HepG2 (cell line): ENCODE data around the gene PRDX3. TPM values are rescaled to one million over a fixed set of nuclear protein-coding genes. Genes with fewer than 3 reads are reported as not detected.

Experiments used
- ATAC-seq: fragments of 200-7000 bp; cut with Tn5 transposase; 3 replicates; pipeline ENCODE4 v1.9.1; 2020; ENCODE audit warnings: mild to moderate bottlenecking, moderate library complexity
- BruUV-seq: library from RNA; stranded (reverse); fragments of 400-500 nt; replicated peaks from 2 replicates; lab custom pipeline; 2021; lab: Mats Ljungman, UMichigan
- CTCF ChIA-PET: fragments of 300-600 bp; formaldehyde crosslinking; extraction: SDS; loops from one replicate; lab custom pipeline; 2021; ENCODE audit warnings: low total read pairs, inconsistent platforms, low intra/inter-chr PET ratio; lab: Yijun Ruan, JAX
- POLR2A ChIA-PET: fragments of 350-600 bp; sonication (Branson Sonifier 250); formaldehyde crosslinking; loops from one replicate; lab custom pipeline; 2020; ENCODE audit warnings: antibody characterized with exemption, inconsistent platforms; lab: Yijun Ruan, JAX
- DNase-seq: peaks from one replicate; pipeline ENCODE4 v3.0.0-alpha.2; 2015; ENCODE audit warnings: low spot score
- FAIRE-seq: peaks from 3 replicates; lab custom pipeline; 2011; peaks lifted over from hg19 to GRCh38; lab: Jason Lieb, UNC
- H2AFZ ChIP-seq: one replicate; pipeline ENCODE4 v1.6.1; 2011; ENCODE audit warnings: low read length, inconsistent platforms
- H3K27ac ChIP-seq: fragments of 300-600 bp; 3 replicates; pipeline ENCODE4 v1.8.0; 2011; ENCODE audit warnings: mixed run types, mild to moderate bottlenecking, mixed read lengths, low read length, inconsistent platforms; ENCODE audit not compliant: insufficient read depth; ENCODE audit errors: extremely low read length
- H3K27me3 ChIP-seq, 2 experiments: fragments of 200-600 bp in 1 of 2; 2 replicates in 1 of 2; 3 replicates in 1 of 2; pipeline versions ENCODE4 v1.6.0 to v1.8.0; 2011; ENCODE audit warnings: low read length in 2 of 2, mild to moderate bottlenecking in 2 of 2, moderate library complexity in 2 of 2, inconsistent platforms in 1 of 2; ENCODE audit not compliant: insufficient read depth in 2 of 2, control insufficient read depth in 1 of 2
- H3K36me3 ChIP-seq, 2 experiments: fragments of 200-600 bp in 1 of 2; replicated peaks in 1 of 2; 2 replicates in 1 of 2; 3 replicates in 1 of 2; pipeline versions ENCODE4 v1.5.1 to v1.8.0; 2011; ENCODE audit warnings: low read length in 2 of 2, inconsistent platforms in 1 of 2; ENCODE audit not compliant: insufficient read depth in 2 of 2, control insufficient read depth in 1 of 2
- H3K4me1 ChIP-seq: 2 replicates; pipeline ENCODE4 v1.5.1; 2012; ENCODE audit warnings: low read length, inconsistent platforms; ENCODE audit not compliant: insufficient read depth
- H3K4me2 ChIP-seq: 2 replicates; pipeline ENCODE4 v1.6.0; 2011; ENCODE audit warnings: low read depth, low read length, inconsistent platforms
- H3K4me3 ChIP-seq, 3 experiments: fragments of 200-600 bp in 1 of 3; sonication (generic), shearing (Covaris generic) in 1 of 3; replicated peaks in 1 of 3; 2 replicates each; pipeline ENCODE4 v1.5.1; 2011 to 2016; ENCODE audit warnings: low read length in 3 of 3, inconsistent platforms in 2 of 3, low read depth in 2 of 3, mild to moderate bottlenecking in 2 of 3, control low read depth in 1 of 3, mixed read lengths in 1 of 3; ENCODE audit not compliant: insufficient read depth in 1 of 3
- H3K79me2 ChIP-seq: one replicate; pipeline ENCODE4 v1.6.1; 2011; ENCODE audit warnings: low read length, inconsistent platforms; ENCODE audit not compliant: insufficient read depth
- H3K9ac ChIP-seq: 2 replicates; pipeline ENCODE4 v1.6.0; 2011; ENCODE audit warnings: mild to moderate bottlenecking, low read depth, low read length, inconsistent platforms; ENCODE audit not compliant: insufficient read depth
- H3K9me3 ChIP-seq: 2 replicates; pipeline ENCODE4 v1.5.1; 2012; ENCODE audit warnings: mild to moderate bottlenecking, low read length
- H4K20me1 ChIP-seq: 2 replicates; pipeline ENCODE4 v1.6.0; 2011; ENCODE audit warnings: inconsistent platforms, mild to moderate bottlenecking, low read length, moderate library complexity; ENCODE audit not compliant: insufficient read depth
- BORCS8-MEF2B ChIP-seq: sonication (generic); formaldehyde crosslinking; IDR thresholded peaks from 2 replicates; pipeline ENCODE4 v1.8.0; 2022; ENCODE audit warnings: mild to moderate bottlenecking, missing genetic modification reagents
- CREM ChIP-seq, 2 experiments: sonication (generic) in 1 of 2; formaldehyde crosslinking in 1 of 2; IDR thresholded peaks; 2 replicates each; pipeline versions ENCODE4 v1.4.0 to v1.6.1; 2016 to 2020; ENCODE audit warnings: antibody characterized with exemption in 1 of 2, mild to moderate bottlenecking in 1 of 2, missing genetic modification reagents in 1 of 2
- ELF1 ChIP-seq: sonication (generic); formaldehyde crosslinking; IDR thresholded peaks from 2 replicates; pipeline ENCODE4 v1.4.0; 2020; ENCODE audit warnings: missing genetic modification reagents
- ELF3 ChIP-seq: IDR thresholded peaks from 2 replicates; pipeline ENCODE4 v1.6.1; 2016; ENCODE audit warnings: missing genetic modification reagents, missing compliant biosample characterization
- ISL2 ChIP-seq: sonication (generic); formaldehyde crosslinking; IDR thresholded peaks from 2 replicates; pipeline ENCODE4 v1.5.0; 2020; ENCODE audit warnings: missing genetic modification reagents
- KDM3A ChIP-seq: IDR thresholded peaks from 2 replicates; pipeline ENCODE4 v1.6.1; 2018; ENCODE audit warnings: low read depth, missing compliant biosample characterization
- RFX5 ChIP-seq: IDR thresholded peaks from 2 replicates; pipeline ENCODE4 v1.6.1; 2011; ENCODE audit warnings: low read depth, low read length, improper control_type of control experiment
- SALL1 ChIP-seq: sonication (generic); formaldehyde crosslinking; IDR thresholded peaks from 2 replicates; pipeline ENCODE4 v1.8.0; 2022; ENCODE audit warnings: mild to moderate bottlenecking, missing genetic modification reagents
- SIX4 ChIP-seq: sonication (generic); formaldehyde crosslinking; IDR thresholded peaks from 2 replicates; pipeline ENCODE4 v1.4.0; 2020; ENCODE audit warnings: missing genetic modification reagents
- SOX13 ChIP-seq, 3 experiments: fragments of 450-650 bp in 1 of 3; sonication (generic) in 1 of 3; formaldehyde crosslinking in 1 of 3; IDR thresholded peaks in 2 of 3; conservative IDR thresholded peaks in 1 of 3; 2 replicates each; pipeline versions ENCODE4 v1.5.0 to v1.6.1; 2016 to 2020; ENCODE audit warnings: antibody characterized with exemption in 1 of 3, mild to moderate bottlenecking in 1 of 3, missing compliant biosample characterization in 1 of 3, missing genetic modification reagents in 1 of 3, moderate library complexity in 1 of 3
- ZFP90 ChIP-seq: sonication (generic); formaldehyde crosslinking; IDR thresholded peaks from 2 replicates; pipeline ENCODE4 v1.8.0; 2022; ENCODE audit warnings: missing genetic modification reagents, mild to moderate bottlenecking, inconsistent platforms, borderline replicate concordance
- ZNF775 ChIP-seq: sonication (generic); formaldehyde crosslinking; IDR thresholded peaks from 2 replicates; pipeline ENCODE4 v1.4.0; 2020; ENCODE audit warnings: missing genetic modification reagents, mild to moderate bottlenecking, moderate library complexity, borderline replicate concordance
- ZNF841 ChIP-seq: sonication (generic); formaldehyde crosslinking; IDR thresholded peaks from 2 replicates; pipeline ENCODE4 v1.8.1; 2023; ENCODE audit warnings: missing genetic modification reagents, borderline replicate concordance
- WGBS: methylation state at CpG from one replicate; pipeline ENCODE4 v1.1.6; 2017; ENCODE audit warnings: low lambda C conversion rate; 5-methylcytosine and 5-hydroxymethylcytosine counted together
- in situ Hi-C: cut with HindIII; loops from 2 replicates; pipeline ENCODE4 v1.10.0; 2017; ENCODE audit warnings: low pct_unique_long_range_greater_than_20kb; ENCODE audit not compliant: extremely low pct_ligation_motif_present
- intact Hi-C: fragments of 100-400 bp; cut with micrococcal nuclease; formaldehyde crosslinking; loops from one replicate; pipeline ENCODE4 v1.10.0; 2022; ENCODE audit not compliant: unreplicated experiment
- polyA plus RNA-seq, 8 experiments: library from polyadenylated mRNA; depleted of rRNA in 3 of 8; stranded (reverse) in 7 of 8; unstranded in 1 of 8; fragments of >200 nt; fragmentation: Illumina TruSeq in 4 of 8; extraction: Trizol in 4 of 8; gene quantifications; 2 replicates each; pipeline versions ENCODE4 v1.2.1 to v1.2.3, GENCODE V29; 2011 to 2016; ENCODE audit warnings: low read depth in 4 of 8, missing spikeins in 1 of 8, mixed read lengths in 1 of 8; ENCODE audit not compliant: insufficient read depth in 1 of 8
- total RNA-seq, 5 experiments: library from RNA; depleted of rRNA; stranded (reverse); fragments of >200 nt; fragmentation: Illumina TruSeq; extraction: Trizol; gene quantifications; 2 replicates each; pipeline ENCODE4 v1.2.3, GENCODE V29; 2016; ENCODE audit warnings: low read depth in 1 of 5
- TF ChIP-seq, protein P1 (sequence below): sonication (generic); formaldehyde crosslinking; IDR thresholded peaks from 2 replicates; pipeline ENCODE4 v1.9.0; 2021; ENCODE audit warnings: missing genetic modification reagents, borderline replicate concordance
- TF ChIP-seq, protein P2 (sequence below): sonication (generic); formaldehyde crosslinking; IDR thresholded peaks from 2 replicates; pipeline ENCODE4 v1.5.0; 2020; ENCODE audit warnings: missing genetic modification reagents, mild to moderate bottlenecking, borderline replicate concordance
- TF ChIP-seq, protein P3 (sequence below): sonication (generic); formaldehyde crosslinking; conservative IDR thresholded peaks from 2 replicates; pipeline ENCODE4 v1.4.0; 2020; ENCODE audit warnings: mild to moderate bottlenecking, missing genetic modification reagents, moderate library complexity
- TF ChIP-seq, protein P4 (sequence below): IDR thresholded peaks from 2 replicates; pipeline ENCODE4 v1.6.1; 2016; ENCODE audit warnings: low read depth

Gene PRDX3
- total and polyA plus RNA-seq, 2 of the 13 experiments (the other 11 are each of a cell fraction or from before 2014, with no cell fraction given): 407 to 565 TPM

DNA sequence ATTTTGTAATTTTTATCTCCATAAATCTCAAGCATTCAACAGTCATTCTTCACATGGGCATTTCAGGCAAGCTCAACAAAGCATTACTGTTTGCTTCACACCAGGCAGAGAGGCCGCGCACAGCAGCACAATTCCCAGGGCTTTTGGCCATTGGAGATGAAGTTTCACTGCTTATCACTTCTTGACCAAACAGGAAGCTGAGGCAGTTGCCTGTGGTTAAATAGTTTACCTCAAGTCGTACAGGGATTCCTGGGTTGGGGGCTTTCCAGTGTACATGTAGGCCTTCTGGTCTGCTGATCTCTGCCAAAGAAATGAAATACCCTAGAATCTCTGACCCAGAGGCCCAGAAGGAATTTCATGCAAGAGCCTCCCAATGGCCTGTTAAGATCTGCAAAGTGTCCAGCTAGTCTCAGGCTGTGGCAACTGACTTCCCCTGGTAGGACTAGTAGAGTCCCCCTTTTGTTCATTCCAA lies 11.2 kb upstream of the PRDX3 start:
- DNase-seq (peak; percentile 71), ATAC-seq (peak; percentile 80), FAIRE-seq (peak; percentile 36)
- Histone ChIP-seq H3K27ac (no peak overlapping the region), H3K4me3 (no peak overlapping the region), H3K4me1 (peaks cover 35% of the 10 kb centered on the region), H4K20me1 (no peaks in the 10 kb centered on the region), H3K9ac (no peak overlapping the region), H3K36me3 (no peaks in the 10 kb centered on the region), H3K4me2 (peak overlapping the region; percentile 56), H2AFZ (peak overlapping the region; percentile 31), H3K27me3 (no peaks in the 10 kb centered on the region), H3K79me2 (no peaks in the 10 kb centered on the region), H3K9me3 (no peaks in the 10 kb centered on the region)
- no TSS peak for BruUV-seq
- 2% methylated on average over 3 of the region's 3 CpGs for WGBS
- intact Hi-C loops: no loop called here
- ChIA-PET POLR2A (interaction anchor here (1.3 to 1.7 kb wide), 2 partner anchors 9 to 17 kb away, joined by 3 to 14 read pairs; partner anchors contain the start of gene GRK5), CTCF (no interaction called here)
- in situ Hi-C loops: loop anchor here (10.0 to 25.0 kb wide), 2 partner anchors 255 to 347 kb away; partner anchors contain the start of gene RGS10
- TF ChIP-seq, protein P1, sequence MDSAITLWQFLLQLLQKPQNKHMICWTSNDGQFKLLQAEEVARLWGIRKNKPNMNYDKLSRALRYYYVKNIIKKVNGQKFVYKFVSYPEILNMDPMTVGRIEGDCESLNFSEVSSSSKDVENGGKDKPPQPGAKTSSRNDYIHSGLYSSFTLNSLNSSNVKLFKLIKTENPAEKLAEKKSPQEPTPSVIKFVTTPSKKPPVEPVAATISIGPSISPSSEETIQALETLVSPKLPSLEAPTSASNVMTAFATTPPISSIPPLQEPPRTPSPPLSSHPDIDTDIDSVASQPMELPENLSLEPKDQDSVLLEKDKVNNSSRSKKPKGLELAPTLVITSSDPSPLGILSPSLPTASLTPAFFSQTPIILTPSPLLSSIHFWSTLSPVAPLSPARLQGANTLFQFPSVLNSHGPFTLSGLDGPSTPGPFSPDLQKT: no peak
- TF ChIP-seq ZNF841 (CRISPR knock-in tag) (no peak), CREM (IDR thresholded peaks at IDR 0.05) (no peak), CREM (CRISPR knock-in tag; IDR thresholded peaks at IDR 0.05) (no peak), SALL1 (CRISPR knock-in tag) (0 out of 2 replicates have a peak, but pooled peaks have one; percentile 25), ISL2 (CRISPR knock-in tag) (0 out of 2 replicates have a peak, but pooled peaks have one; percentile 7), KDM3A (CRISPR knock-in tag) (no peak), RFX5 (no peak), ELF1 (no peak), SOX13 (IDR thresholded peaks at IDR 0.05) (no peak), SOX13 (CRISPR knock-in tag; conservative IDR thresholded peaks at IDR 0.05 in 1 of 2, IDR thresholded peaks at IDR 0.05 in 1 of 2) (peak in 1 of 2 experiments; percentile 63; a peak in 2 of 4 replicates), ZFP90 (CRISPR knock-in tag) (no peak), ZNF775 (no peak), SIX4 (CRISPR knock-in tag) (no peak), BORCS8-MEF2B (CRISPR knock-in tag) (no peak), ELF3 (CRISPR knock-in tag) (peak; percentile 51; the same call in 1 of the 2 replicates)
- TF ChIP-seq, protein P2, sequence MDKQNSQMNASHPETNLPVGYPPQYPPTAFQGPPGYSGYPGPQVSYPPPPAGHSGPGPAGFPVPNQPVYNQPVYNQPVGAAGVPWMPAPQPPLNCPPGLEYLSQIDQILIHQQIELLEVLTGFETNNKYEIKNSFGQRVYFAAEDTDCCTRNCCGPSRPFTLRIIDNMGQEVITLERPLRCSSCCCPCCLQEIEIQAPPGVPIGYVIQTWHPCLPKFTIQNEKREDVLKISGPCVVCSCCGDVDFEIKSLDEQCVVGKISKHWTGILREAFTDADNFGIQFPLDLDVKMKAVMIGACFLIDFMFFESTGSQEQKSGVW (CRISPR knock-in tag): no peak
- TF ChIP-seq, protein P3, sequence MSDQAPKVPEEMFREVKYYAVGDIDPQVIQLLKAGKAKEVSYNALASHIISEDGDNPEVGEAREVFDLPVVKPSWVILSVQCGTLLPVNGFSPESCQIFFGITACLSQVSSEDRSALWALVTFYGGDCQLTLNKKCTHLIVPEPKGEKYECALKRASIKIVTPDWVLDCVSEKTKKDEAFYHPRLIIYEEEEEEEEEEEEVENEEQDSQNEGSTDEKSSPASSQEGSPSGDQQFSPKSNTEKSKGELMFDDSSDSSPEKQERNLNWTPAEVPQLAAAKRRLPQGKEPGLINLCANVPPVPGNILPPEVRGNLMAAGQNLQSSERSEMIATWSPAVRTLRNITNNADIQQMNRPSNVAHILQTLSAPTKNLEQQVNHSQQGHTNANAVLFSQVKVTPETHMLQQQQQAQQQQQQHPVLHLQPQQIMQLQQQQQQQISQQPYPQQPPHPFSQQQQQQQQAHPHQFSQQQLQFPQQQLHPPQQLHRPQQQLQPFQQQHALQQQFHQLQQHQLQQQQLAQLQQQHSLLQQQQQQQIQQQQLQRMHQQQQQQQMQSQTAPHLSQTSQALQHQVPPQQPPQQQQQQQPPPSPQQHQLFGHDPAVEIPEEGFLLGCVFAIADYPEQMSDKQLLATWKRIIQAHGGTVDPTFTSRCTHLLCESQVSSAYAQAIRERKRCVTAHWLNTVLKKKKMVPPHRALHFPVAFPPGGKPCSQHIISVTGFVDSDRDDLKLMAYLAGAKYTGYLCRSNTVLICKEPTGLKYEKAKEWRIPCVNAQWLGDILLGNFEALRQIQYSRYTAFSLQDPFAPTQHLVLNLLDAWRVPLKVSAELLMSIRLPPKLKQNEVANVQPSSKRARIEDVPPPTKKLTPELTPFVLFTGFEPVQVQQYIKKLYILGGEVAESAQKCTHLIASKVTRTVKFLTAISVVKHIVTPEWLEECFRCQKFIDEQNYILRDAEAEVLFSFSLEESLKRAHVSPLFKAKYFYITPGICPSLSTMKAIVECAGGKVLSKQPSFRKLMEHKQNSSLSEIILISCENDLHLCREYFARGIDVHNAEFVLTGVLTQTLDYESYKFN (CRISPR knock-in tag): 0 out of 2 replicates have a peak, but pooled peaks have one; percentile 13
- TF ChIP-seq, protein P4, sequence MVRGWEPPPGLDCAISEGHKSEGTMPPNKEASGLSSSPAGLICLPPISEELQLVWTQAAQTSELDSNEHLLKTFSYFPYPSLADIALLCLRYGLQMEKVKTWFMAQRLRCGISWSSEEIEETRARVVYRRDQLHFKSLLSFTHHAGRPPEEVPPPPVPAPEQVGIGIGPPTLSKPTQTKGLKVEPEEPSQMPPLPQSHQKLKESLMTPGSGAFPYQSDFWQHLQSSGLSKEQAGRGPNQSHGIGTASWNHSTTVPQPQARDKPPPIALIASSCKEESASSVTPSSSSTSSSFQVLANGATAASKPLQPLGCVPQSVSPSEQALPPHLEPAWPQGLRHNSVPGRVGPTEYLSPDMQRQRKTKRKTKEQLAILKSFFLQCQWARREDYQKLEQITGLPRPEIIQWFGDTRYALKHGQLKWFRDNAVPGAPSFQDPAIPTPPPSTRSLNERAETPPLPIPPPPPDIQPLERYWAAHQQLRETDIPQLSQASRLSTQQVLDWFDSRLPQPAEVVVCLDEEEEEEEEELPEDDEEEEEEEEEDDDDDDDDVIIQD (CRISPR knock-in tag): no peak
